ENCODE data around the gene PSMB7. TPM values are rescaled to one million over a fixed set of nuclear protein-coding genes. Genes with fewer than 3 reads are reported as not detected.

PSMB7 gene
- total and polyA plus RNA-seq, 2 of the 13 experiments (the other 11 are each of a cell fraction or from before 2014, with no cell fraction given), result 259 to 291 TPM

- no peak for TF ChIP-seq TSC22D2 (CRISPR knock-in tag; IDR thresholded peaks at IDR 0.05; ENCODE audit: borderline replicate concordance)
- TF ChIP-seq TAF1 (CRISPR knock-in tag; IDR thresholded peaks at IDR 0.05), result no peak
- no peak for TF ChIP-seq ZSCAN30 (CRISPR knock-in tag; IDR thresholded peaks at IDR 0.05)
- no peak for TF ChIP-seq CHD2 (IDR thresholded peaks at IDR 0.05; ENCODE audit: low read depth, low read length)
- no peak for TF ChIP-seq JUN (CRISPR knock-in tag; IDR thresholded peaks at IDR 0.05)
- TF ChIP-seq TEAD3 (CRISPR knock-in tag; optimal IDR thresholded peaks at IDR 0.05; ENCODE audit: borderline replicate concordance), result no peak
- no peak for TF ChIP-seq BRD4 (CRISPR knock-in tag; IDR thresholded peaks at IDR 0.05)
- TF ChIP-seq CHD4 (IDR thresholded peaks at IDR 0.05; ENCODE audit: borderline replicate concordance, low read length), result peak; percentile 51; the same call in 1 of the 2 replicates
- no peak for TF ChIP-seq CSRNP2 (CRISPR knock-in tag; conservative IDR thresholded peaks at IDR 0.05; ENCODE audit: low read depth)
- TF ChIP-seq ZBTB20 (CRISPR knock-in tag; IDR thresholded peaks at IDR 0.05; ENCODE audit: borderline replicate concordance, low read depth), result no peak
- TF ChIP-seq ZNF747 (CRISPR knock-in tag; IDR thresholded peaks at IDR 0.05; ENCODE audit: borderline replicate concordance), result no peak
- TF ChIP-seq ZIK1 (CRISPR knock-in tag; IDR thresholded peaks at IDR 0.05; ENCODE audit: borderline replicate concordance, low read depth), result no peak
- no peak for TF ChIP-seq ZNF749 (CRISPR knock-in tag; IDR thresholded peaks at IDR 0.05; ENCODE audit: borderline replicate concordance)
- no peak for TF ChIP-seq ZNF230 (CRISPR knock-in tag; IDR thresholded peaks at IDR 0.05)
- TF ChIP-seq, protein P1, sequence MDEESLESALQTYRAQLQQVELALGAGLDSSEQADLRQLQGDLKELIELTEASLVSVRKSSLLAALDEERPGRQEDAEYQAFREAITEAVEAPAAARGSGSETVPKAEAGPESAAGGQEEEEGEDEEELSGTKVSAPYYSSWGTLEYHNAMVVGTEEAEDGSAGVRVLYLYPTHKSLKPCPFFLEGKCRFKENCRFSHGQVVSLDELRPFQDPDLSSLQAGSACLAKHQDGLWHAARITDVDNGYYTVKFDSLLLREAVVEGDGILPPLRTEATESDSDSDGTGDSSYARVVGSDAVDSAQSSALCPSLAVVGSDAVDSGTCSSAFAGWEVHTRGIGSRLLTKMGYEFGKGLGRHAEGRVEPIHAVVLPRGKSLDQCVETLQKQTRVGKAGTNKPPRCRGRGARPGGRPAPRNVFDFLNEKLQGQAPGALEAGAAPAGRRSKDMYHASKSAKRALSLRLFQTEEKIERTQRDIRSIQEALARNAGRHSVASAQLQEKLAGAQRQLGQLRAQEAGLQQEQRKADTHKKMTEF (CRISPR knock-in tag; IDR thresholded peaks at IDR 0.05), result no peak
- no peak for TF ChIP-seq MEF2D (CRISPR knock-in tag; IDR thresholded peaks at IDR 0.05)
Observed at GRCh38 chr9:124457079-124457886, 42.0 kb upstream of the PSMB7 start (continued).
